HepG2 (cell line): Measurements from ENCODE around the gene EIF5A. TPM values are rescaled to one million over a fixed set of nuclear protein-coding genes. Genes with fewer than 3 reads are reported as not detected.

Experiments
- ARID2 ChIP-seq: sonication (generic); formaldehyde crosslinking; IDR thresholded peaks from 2 replicates; pipeline ENCODE4 v1.8.1; 2022; ENCODE audit warnings: mild to moderate bottlenecking, missing genetic modification reagents, borderline replicate concordance
- ARNT2 ChIP-seq: sonication (generic); formaldehyde crosslinking; IDR thresholded peaks from 2 replicates; pipeline ENCODE4 v1.8.0; 2022; ENCODE audit warnings: mild to moderate bottlenecking, low read depth, missing genetic modification reagents, moderate library complexity
- CHCHD3 ChIP-seq: sonication (generic); formaldehyde crosslinking; IDR thresholded peaks from 2 replicates; pipeline ENCODE4 v1.8.0; 2022; ENCODE audit warnings: mild to moderate bottlenecking, missing genetic modification reagents, moderate library complexity
- FOXJ3 ChIP-seq: sonication (generic); formaldehyde crosslinking; IDR thresholded peaks from 2 replicates; pipeline ENCODE4 v1.4.0; 2020; ENCODE audit warnings: missing genetic modification reagents, mild to moderate bottlenecking, borderline replicate concordance
- NFE2 ChIP-seq: sonication (generic); formaldehyde crosslinking; IDR thresholded peaks from 2 replicates; pipeline ENCODE4 v1.4.0; 2020; ENCODE audit warnings: missing genetic modification reagents
- NR2F2 ChIP-seq: IDR thresholded peaks from 2 replicates; pipeline ENCODE4 v1.6.1; 2012; ENCODE audit warnings: low read depth, inconsistent platforms, borderline replicate concordance
- PITX1 ChIP-seq: sonication (generic); formaldehyde crosslinking; IDR thresholded peaks from 2 replicates; pipeline ENCODE4 v1.5.1; 2020; ENCODE audit warnings: mild to moderate bottlenecking, missing genetic modification reagents
- POLR2G ChIP-seq: fragments of 200-400 bp; formaldehyde crosslinking; IDR thresholded peaks from 2 replicates; pipeline ENCODE4 v1.6.1; 2018; ENCODE audit warnings: mild to moderate bottlenecking, low read depth, low read length, moderate library complexity
- PRDM4 ChIP-seq: sonication (generic); formaldehyde crosslinking; IDR thresholded peaks from 2 replicates; pipeline ENCODE4 v1.9.0; 2021; ENCODE audit warnings: missing genetic modification reagents, borderline replicate concordance
- SPEN ChIP-seq: sonication (generic); formaldehyde crosslinking; IDR thresholded peaks from 2 replicates; pipeline ENCODE4 v1.5.1; 2020; ENCODE audit warnings: low read depth, mild to moderate bottlenecking, missing genetic modification reagents
- TMF1 ChIP-seq: sonication (generic); formaldehyde crosslinking; IDR thresholded peaks from 2 replicates; pipeline ENCODE4 v1.8.1; 2022; ENCODE audit warnings: low read depth, missing genetic modification reagents
- TRIM24 ChIP-seq: sonication (generic); formaldehyde crosslinking; IDR thresholded peaks from 2 replicates; pipeline ENCODE4 v1.8.0; 2022; ENCODE audit warnings: mild to moderate bottlenecking, missing genetic modification reagents
- XBP1 ChIP-seq: sonication (generic); formaldehyde crosslinking; IDR thresholded peaks from 2 replicates; pipeline ENCODE4 v1.5.0; 2020; ENCODE audit warnings: missing genetic modification reagents
- ZBTB43 ChIP-seq: sonication (generic); formaldehyde crosslinking; conservative IDR thresholded peaks from 2 replicates; pipeline ENCODE4 v1.4.0; 2020; ENCODE audit warnings: missing genetic modification reagents
- ZMYM3 ChIP-seq: sonication (generic); formaldehyde crosslinking; IDR thresholded peaks from 2 replicates; pipeline ENCODE4 v1.5.1; 2020; ENCODE audit warnings: mild to moderate bottlenecking, missing genetic modification reagents
- ZNF232 ChIP-seq: sonication (generic); formaldehyde crosslinking; IDR thresholded peaks from 2 replicates; pipeline ENCODE4 v1.4.0; 2020; ENCODE audit warnings: missing genetic modification reagents, borderline replicate concordance
- ZNF326 ChIP-seq: sonication (generic); formaldehyde crosslinking; IDR thresholded peaks from 2 replicates; pipeline ENCODE4 v1.4.0; 2020; ENCODE audit warnings: missing genetic modification reagents, borderline replicate concordance
- ZNF432 ChIP-seq: sonication (generic); formaldehyde crosslinking; IDR thresholded peaks from 2 replicates; pipeline ENCODE4 v1.5.0; 2020; ENCODE audit warnings: missing genetic modification reagents, mild to moderate bottlenecking, borderline replicate concordance
- ZNF543 ChIP-seq: sonication (generic); formaldehyde crosslinking; IDR thresholded peaks from 2 replicates; pipeline ENCODE4 v1.4.0; 2020; ENCODE audit warnings: mild to moderate bottlenecking, missing genetic modification reagents
- ZNF576 ChIP-seq: sonication (generic); formaldehyde crosslinking; IDR thresholded peaks from 2 replicates; pipeline ENCODE4 v1.4.0; 2020; ENCODE audit warnings: mild to moderate bottlenecking, missing genetic modification reagents
- ZNF766 ChIP-seq: sonication (generic); formaldehyde crosslinking; IDR thresholded peaks from 2 replicates; pipeline ENCODE4 v1.5.0; 2020; ENCODE audit warnings: missing genetic modification reagents, borderline replicate concordance
- ZNF792 ChIP-seq: IDR thresholded peaks from 2 replicates; pipeline ENCODE4 v1.6.1; 2016
- ZSCAN31 ChIP-seq: sonication (generic); formaldehyde crosslinking; IDR thresholded peaks from 2 replicates; pipeline ENCODE4 v1.5.0; 2020; ENCODE audit warnings: low read depth, mild to moderate bottlenecking, missing genetic modification reagents
- polyA plus RNA-seq, 8 experiments: library from polyadenylated mRNA; depleted of rRNA in 3 of 8; stranded (reverse) in 7 of 8; unstranded in 1 of 8; fragments of >200 nt; fragmentation: Illumina TruSeq in 4 of 8; extraction: Trizol in 4 of 8; gene quantifications; 2 replicates each; pipeline versions ENCODE4 v1.2.1 to v1.2.3, GENCODE V29; 2011 to 2016; ENCODE audit warnings: low read depth in 4 of 8, missing spikeins in 1 of 8, mixed read lengths in 1 of 8; ENCODE audit not compliant: insufficient read depth in 1 of 8
- total RNA-seq, 5 experiments: library from RNA; depleted of rRNA; stranded (reverse); fragments of >200 nt; fragmentation: Illumina TruSeq; extraction: Trizol; gene quantifications; 2 replicates each; pipeline ENCODE4 v1.2.3, GENCODE V29; 2016; ENCODE audit warnings: low read depth in 1 of 5
- TF ChIP-seq, protein P1 (sequence below): fragments of 450-650 bp; IDR thresholded peaks from 2 replicates; pipeline ENCODE4 v1.6.1; 2017; ENCODE audit warnings: mild to moderate bottlenecking

Gene EIF5A
- total and polyA plus RNA-seq, 2 of the 13 experiments (the other 11 are each of a cell fraction or from before 2014, with no cell fraction given): 319 to 337 TPM

DNA sequence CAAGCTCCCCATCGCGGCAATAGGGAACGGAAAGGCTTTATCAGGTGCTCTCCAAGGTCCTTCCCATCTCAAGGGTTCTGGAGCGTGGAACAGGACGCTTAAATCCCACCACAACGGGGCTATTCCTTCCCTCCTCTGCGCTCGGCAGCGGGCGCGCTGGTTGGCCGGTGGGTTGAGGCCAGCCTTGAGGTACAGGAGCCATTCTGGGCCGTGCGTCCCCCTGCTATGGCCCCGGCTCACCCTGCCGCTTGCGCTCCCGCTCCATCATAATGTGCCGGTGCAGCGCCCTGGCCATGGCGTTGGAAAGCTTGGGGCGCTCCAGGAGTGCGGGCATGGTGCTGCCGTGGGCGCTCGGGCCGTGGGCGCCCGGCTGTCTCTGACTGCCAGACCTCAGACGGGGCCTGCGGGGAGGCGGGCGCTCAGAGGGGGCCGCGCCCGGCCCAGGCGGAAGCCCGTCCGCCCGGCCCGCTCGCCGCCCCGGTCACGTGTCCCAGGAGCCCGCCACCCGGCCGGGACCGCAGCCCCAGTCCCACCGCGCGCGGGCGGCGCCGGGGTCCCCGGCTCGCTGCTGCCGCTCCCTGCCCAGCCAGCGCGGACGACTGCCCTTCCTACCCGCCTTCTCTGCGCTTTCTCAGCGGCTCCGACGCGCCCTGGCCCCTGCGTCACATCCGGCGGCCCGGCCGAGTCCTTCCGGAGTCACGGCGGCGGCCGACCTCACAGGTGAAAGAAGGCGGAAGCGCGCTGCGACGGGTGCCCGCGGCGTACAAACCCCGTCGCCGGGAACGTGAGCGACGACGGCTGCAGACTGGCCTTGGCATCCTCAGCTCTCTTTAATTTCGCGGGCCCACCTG lies 7.5 kb downstream of the EIF5A start, which contains the start of gene GPS2 (continued):
- TF ChIP-seq ARNT2 (CRISPR knock-in tag) (peak; percentile 77), ZNF232 (CRISPR knock-in tag) (peak; percentile 21; the same call in 1 of the 2 replicates), XBP1 (CRISPR knock-in tag) (no peak), ZNF326 (no peak), ZNF576 (CRISPR knock-in tag) (no peak), POLR2G (peak; percentile 91), ZNF432 (CRISPR knock-in tag) (no peak), PRDM4 (CRISPR knock-in tag) (0 out of 2 replicates have a peak, but pooled peaks have one; percentile 82), TRIM24 (CRISPR knock-in tag) (no peak), CHCHD3 (no peak), ARID2 (CRISPR knock-in tag) (no peak), ZSCAN31 (CRISPR knock-in tag) (no peak), ZNF543 (CRISPR knock-in tag) (no peak), ZNF792 (CRISPR knock-in tag) (peak; percentile 61; the same call in 1 of the 2 replicates), ZMYM3 (no peak), NFE2 (CRISPR knock-in tag) (no peak), TMF1 (CRISPR knock-in tag) (peak; percentile 89), ZBTB43 (0 out of 2 replicates have a peak, but pooled peaks have one; percentile 42), SPEN (CRISPR knock-in tag) (peak; percentile 94), FOXJ3 (CRISPR knock-in tag) (no peak; the same call in 1 of the 2 replicates), NR2F2 (peak; percentile 22; the same call in 1 of the 2 replicates), ZNF766 (CRISPR knock-in tag) (0 out of 2 replicates have a peak, but pooled peaks have one; percentile 37), PITX1 (no peak)
- TF ChIP-seq, protein P1, sequence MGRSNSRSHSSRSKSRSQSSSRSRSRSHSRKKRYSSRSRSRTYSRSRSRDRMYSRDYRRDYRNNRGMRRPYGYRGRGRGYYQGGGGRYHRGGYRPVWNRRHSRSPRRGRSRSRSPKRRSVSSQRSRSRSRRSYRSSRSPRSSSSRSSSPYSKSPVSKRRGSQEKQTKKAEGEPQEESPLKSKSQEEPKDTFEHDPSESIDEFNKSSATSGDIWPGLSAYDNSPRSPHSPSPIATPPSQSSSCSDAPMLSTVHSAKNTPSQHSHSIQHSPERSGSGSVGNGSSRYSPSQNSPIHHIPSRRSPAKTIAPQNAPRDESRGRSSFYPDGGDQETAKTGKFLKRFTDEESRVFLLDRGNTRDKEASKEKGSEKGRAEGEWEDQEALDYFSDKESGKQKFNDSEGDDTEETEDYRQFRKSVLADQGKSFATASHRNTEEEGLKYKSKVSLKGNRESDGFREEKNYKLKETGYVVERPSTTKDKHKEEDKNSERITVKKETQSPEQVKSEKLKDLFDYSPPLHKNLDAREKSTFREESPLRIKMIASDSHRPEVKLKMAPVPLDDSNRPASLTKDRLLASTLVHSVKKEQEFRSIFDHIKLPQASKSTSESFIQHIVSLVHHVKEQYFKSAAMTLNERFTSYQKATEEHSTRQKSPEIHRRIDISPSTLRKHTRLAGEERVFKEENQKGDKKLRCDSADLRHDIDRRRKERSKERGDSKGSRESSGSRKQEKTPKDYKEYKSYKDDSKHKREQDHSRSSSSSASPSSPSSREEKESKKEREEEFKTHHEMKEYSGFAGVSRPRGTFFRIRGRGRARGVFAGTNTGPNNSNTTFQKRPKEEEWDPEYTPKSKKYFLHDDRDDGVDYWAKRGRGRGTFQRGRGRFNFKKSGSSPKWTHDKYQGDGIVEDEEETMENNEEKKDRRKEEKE: no peak
